HEK293T (cell line): ENCODE data around the gene SHROOM1.

Source experiments
- CTCF ChIA-PET: fragments of 350-600 bp; formaldehyde crosslinking; extraction: SDS; loops from one replicate; lab custom pipeline; 2021; ENCODE audit warnings: antibody characterized with exemption, inconsistent platforms; lab: Yijun Ruan, JAX
- POLR2A ChIA-PET: fragments of 350-600 bp; formaldehyde crosslinking; extraction: SDS; loops from one replicate; lab custom pipeline; 2020; ENCODE audit warnings: antibody characterized with exemption, inconsistent platforms; lab: Yijun Ruan, JAX
- DNase-seq: peaks from one replicate; pipeline ENCODE4 v3.0.0; 2012; ENCODE audit warnings: mixed read lengths; ENCODE audit errors: extremely low spot score
- ARNT ChIP-seq: fragments of 450-650 bp; IDR thresholded peaks from 2 replicates; pipeline ENCODE4 v1.6.1; 2017; ENCODE audit warnings: mild to moderate bottlenecking
- BHLHE40 ChIP-seq: fragments of 450-650 bp; IDR thresholded peaks from 2 replicates; pipeline ENCODE4 v1.6.1; 2016; ENCODE audit warnings: mild to moderate bottlenecking, moderate library complexity, borderline replicate concordance
- CTBP1 ChIP-seq: fragments of 450-650 bp; IDR thresholded peaks from 2 replicates; pipeline ENCODE4 v1.6.1; 2016; ENCODE audit warnings: borderline replicate concordance
- ELF4 ChIP-seq: fragments of 450-650 bp; IDR thresholded peaks from 2 replicates; pipeline ENCODE4 v1.6.1; 2017; ENCODE audit warnings: antibody characterized with exemption
- FOXA1 ChIP-seq: fragments of 450-650 bp; IDR thresholded peaks from 2 replicates; pipeline ENCODE4 v1.6.1; 2016; ENCODE audit warnings: mild to moderate bottlenecking
- FOXK2 ChIP-seq: fragments of 450-650 bp; IDR thresholded peaks from 2 replicates; pipeline ENCODE4 v1.6.1; 2016; ENCODE audit warnings: mild to moderate bottlenecking
- FOXM1 ChIP-seq: fragments of 450-650 bp; IDR thresholded peaks from 2 replicates; pipeline ENCODE4 v1.6.1; 2017; ENCODE audit warnings: mild to moderate bottlenecking, borderline replicate concordance
- HDGF ChIP-seq: fragments of 450-650 bp; IDR thresholded peaks from 2 replicates; pipeline ENCODE4 v1.6.1; 2017; ENCODE audit warnings: antibody characterized with exemption, borderline replicate concordance
- L3MBTL2 ChIP-seq: fragments of 450-650 bp; conservative IDR thresholded peaks from 2 replicates; pipeline ENCODE4 v1.6.1; 2016; ENCODE audit warnings: mild to moderate bottlenecking
- LEF1 ChIP-seq: fragments of 450-650 bp; IDR thresholded peaks from 2 replicates; pipeline ENCODE4 v1.6.1; 2017; ENCODE audit warnings: mild to moderate bottlenecking, borderline replicate concordance
- NFRKB ChIP-seq: fragments of 450-650 bp; IDR thresholded peaks from 2 replicates; pipeline ENCODE4 v1.6.1; 2016; ENCODE audit warnings: mild to moderate bottlenecking, moderate library complexity
- SP1 ChIP-seq: fragments of 450-650 bp; IDR thresholded peaks from 2 replicates; pipeline ENCODE4 v1.6.1; 2017
- SUZ12 ChIP-seq: fragments of 450-650 bp; IDR thresholded peaks from 2 replicates; pipeline ENCODE4 v1.6.1; 2016; ENCODE audit warnings: mild to moderate bottlenecking
- TARDBP ChIP-seq: fragments of 450-650 bp; IDR thresholded peaks from 2 replicates; pipeline ENCODE4 v1.6.1; 2016
- ZNF384 ChIP-seq: fragments of 450-650 bp; IDR thresholded peaks from 2 replicates; pipeline ENCODE4 v1.6.1; 2016
- TF ChIP-seq, protein P1 (sequence below): fragments of 450-650 bp; IDR thresholded peaks from 2 replicates; pipeline ENCODE4 v1.6.1; 2016

Gene SHROOM1

DNA sequence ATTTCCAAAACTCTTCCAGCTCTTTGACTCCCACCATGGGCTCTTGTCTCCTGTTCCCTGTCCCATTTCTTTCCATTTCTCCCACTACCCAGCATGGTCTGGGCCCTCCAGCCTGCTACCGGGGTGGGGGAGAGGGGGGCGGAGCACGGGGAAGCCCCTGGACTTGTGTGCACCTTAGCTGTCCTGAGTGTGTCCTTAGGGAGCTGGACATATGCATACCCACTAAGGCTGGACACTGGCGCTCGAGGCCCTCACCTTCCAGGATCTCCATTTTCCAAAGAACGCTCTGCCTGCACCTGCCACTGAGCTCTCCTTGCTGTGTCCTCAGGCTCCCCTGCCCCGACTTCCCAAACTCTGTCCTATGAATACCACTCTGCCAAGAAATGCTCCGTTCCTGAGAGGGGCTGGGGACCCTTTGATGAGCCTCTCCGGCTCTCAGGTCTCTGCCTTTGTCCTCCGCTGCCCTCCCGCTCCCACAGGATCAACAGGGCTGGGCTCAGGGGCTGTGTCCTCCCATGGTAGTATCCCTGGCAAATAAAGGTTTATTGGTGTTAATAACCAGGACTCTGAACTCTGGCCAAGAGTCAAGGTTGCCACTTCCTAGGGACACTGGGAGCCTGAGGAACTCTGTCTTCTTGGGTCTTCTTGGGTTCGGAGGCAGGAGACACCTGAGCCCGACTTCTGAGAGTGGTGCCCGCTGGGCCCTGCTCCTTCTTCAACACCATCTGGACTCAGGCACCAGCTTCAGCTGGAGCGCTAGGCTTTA is 831 bp upstream of the SHROOM1 start:
- no peak for DNase-seq
- TF ChIP-seq FOXM1 (no peak), L3MBTL2 (no peak), SP1 (no peak), HDGF (no peak)
- ChIA-PET CTCF (interaction anchor here (4.5 kb wide), 1 partner anchor 11 kb away, joined by 21 read pairs; no protein-coding TSS in a partner anchor), POLR2A (interaction anchor here (1.0 to 4.2 kb wide), 9 partner anchors 11 to 93 kb away, joined by 3 to 29 read pairs (median 4); partner anchors contain the start of genes GDF9, KIF3A and UQCRQ)

- POLR2A ChIA-PET = interaction anchor here (0.6 to 4.2 kb wide), 7 partner anchors 9 to 222 kb away, joined by 3 to 29 read pairs (median 3); partner anchors contain the start of genes GDF9, HSPA4 and UQCRQ
Measured at GRCh38 chr5:132829742-132830435, 558 bp downstream of the SHROOM1 start.

DNA sequence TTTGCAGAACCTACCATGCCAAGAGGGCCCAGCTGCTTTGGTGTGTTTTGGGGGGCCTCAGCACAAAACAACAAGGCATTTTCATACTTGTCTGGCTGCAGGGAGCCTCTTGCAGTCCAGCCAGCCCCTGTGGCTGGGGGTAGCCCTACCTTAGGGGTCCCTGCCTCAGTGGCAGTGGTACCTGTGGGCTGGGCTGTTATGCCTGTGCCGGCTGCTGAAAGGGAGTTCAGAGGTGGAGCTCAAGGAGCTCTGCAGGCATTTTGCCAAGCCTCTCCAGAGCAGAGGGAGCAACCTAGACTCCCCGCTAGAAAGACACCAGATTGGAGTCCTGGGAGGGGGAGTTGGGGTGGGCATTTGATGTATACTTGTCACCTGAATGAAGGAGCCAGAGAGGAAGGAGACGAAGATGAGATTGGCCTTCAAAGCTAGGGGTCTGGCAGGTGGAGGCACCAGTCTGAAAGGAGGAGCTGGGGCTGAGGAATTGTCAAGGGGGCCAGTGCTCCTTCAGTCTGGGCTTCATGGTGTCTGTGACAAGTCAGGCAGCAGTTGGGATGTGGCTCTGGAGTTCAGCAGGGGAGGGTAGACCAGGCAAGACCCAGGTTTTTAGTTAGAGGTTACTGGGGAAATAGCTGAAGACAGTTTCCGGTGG is 1.5 kb downstream of the SHROOM1 start:
- POLR2A ChIA-PET = interaction anchor here (0.6 to 4.2 kb wide), 7 partner anchors 8 to 535 kb away, joined by 3 to 29 read pairs (median 3); partner anchors contain the start of genes GDF9, HSPA4, SLC22A4 and UQCRQ
- TF ChIP-seq FOXM1 (no peak), CTBP1 (no peak), ELF4 (no peak), NFRKB (no peak), ZNF384 (no peak), LEF1 (no peak), L3MBTL2 (no peak), SUZ12 (no peak), TARDBP (no peak), FOXA1 (no peak), BHLHE40 (no peak), HDGF (no peak), FOXK2 (no peak), SP1 (no peak), ARNT (no peak)
- TF ChIP-seq, protein P1, sequence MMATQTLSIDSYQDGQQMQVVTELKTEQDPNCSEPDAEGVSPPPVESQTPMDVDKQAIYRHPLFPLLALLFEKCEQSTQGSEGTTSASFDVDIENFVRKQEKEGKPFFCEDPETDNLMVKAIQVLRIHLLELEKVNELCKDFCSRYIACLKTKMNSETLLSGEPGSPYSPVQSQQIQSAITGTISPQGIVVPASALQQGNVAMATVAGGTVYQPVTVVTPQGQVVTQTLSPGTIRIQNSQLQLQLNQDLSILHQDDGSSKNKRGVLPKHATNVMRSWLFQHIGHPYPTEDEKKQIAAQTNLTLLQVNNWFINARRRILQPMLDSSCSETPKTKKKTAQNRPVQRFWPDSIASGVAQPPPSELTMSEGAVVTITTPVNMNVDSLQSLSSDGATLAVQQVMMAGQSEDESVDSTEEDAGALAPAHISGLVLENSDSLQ = no peak
- DNase-seq = no peak
- CTCF ChIA-PET = interaction anchor here (0.8 to 4.5 kb wide), 8 partner anchors 9 to 100 kb away, joined by 3 to 21 read pairs (median 3); partner anchors contain the start of genes GDF9 and UQCRQ

More at GRCh38 chr5:132829742-132830435, 558 bp downstream of the SHROOM1 start:
- peak; percentile 87 for DNase-seq
- CTCF ChIA-PET = interaction anchor here (0.6 to 4.5 kb wide), 7 partner anchors 10 to 97 kb away, joined by 3 to 21 read pairs (median 3); partner anchors contain the start of genes GDF9 and UQCRQ
- TF ChIP-seq SP1 (no peak), FOXA1 (no peak), BHLHE40 (no peak), ARNT (no peak), L3MBTL2 (peak; percentile 61; the same call in 1 of the 2 replicates), CTBP1 (no peak), TARDBP (no peak)
- TF ChIP-seq, protein P1 = no peak

DNA sequence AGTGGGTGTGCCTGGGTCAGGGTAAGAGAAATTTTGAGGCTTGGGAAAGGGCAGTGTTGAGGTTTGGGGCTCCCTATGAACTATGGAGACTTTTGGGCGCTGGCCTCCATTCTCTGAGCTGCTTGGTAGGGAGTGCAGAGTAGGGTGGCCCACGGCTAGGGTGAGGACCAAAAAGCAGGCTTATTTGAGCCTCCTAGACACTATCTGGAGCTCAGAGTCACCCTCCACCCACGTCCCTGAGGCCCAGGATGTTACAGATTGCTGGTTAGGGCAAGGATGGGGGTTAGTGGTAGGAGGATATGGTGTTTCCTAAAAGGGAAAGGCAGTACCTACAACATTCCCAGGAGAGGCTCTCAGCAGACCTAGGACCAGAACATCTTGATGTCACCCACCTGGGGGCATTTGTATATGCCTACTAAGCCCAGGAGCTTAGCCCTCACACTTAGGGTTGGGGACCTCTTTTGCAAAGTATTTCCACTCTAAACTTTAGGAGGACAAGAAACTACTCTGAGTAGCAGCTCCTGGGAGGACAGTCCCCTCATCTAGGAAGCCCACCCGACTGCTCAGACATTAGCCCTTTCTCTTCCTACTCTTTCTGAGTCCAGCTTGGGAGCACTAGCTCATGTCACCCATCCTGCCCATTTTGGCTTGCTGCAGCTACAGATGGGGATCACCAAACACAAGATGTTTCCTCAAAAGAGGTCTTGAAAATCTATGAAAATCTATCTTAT is 2.3 kb downstream of the SHROOM1 start:
- ChIA-PET CTCF (interaction anchor here (0.9 to 1.2 kb wide), 3 partner anchors 8 to 300 kb away, joined by 3 to 11 read pairs (median 3); no protein-coding TSS in a partner anchor), POLR2A (interaction anchor here (1.3 to 1.4 kb wide), 3 partner anchors 13 to 534 kb away, joined by 3 to 4 read pairs (median 4); partner anchors contain the start of genes GDF9, SLC22A4 and UQCRQ)

More for the DNA sequence above, 2.3 kb downstream of the SHROOM1 start:
- no peak for DNase-seq
- TF ChIP-seq SUZ12 (no peak), ARNT (no peak), FOXA1 (no peak), ELF4 (no peak), LEF1 (no peak), ZNF384 (no peak)
- TF ChIP-seq, protein P1 = no peak
